ENCODE data around the gene LENG1. TPM values are rescaled to one million over a fixed set of nuclear protein-coding genes. Genes with fewer than 3 reads are reported as not detected.

LENG1 gene
- total and polyA plus RNA-seq, 9 of the 15 experiments (the other 6 are each of a cell fraction or from before 2014, with no cell fraction given), result 0.30 to 10.5 (median 4.7) TPM

- TF ChIP-seq, protein P1, sequence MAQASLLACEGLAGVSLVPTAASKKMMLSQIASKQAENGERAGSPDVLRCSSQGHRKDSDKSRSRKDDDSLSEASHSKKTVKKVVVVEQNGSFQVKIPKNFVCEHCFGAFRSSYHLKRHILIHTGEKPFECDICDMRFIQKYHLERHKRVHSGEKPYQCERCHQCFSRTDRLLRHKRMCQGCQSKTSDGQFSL (CRISPR knock-in tag; IDR thresholded peaks at IDR 0.05), result 0 out of 2 replicates have a peak, but pooled peaks have one; percentile 48
- TF ChIP-seq, protein P1 (tag; IDR thresholded peaks at IDR 0.05), result no peak
These were observed at the start of gene LENG1 (continued) for GRCh38 chr19:54159352-54160181.

GRCh38 chr19:54208784-54209057 is 49.2 kb upstream of the LENG1 start:
- Histone ChIP-seq H3K9me1 (ENCODE audit: control insufficient read depth, insufficient read depth, low read length) (peaks cover 23% of the 10 kb centered on the region), H2AFZ (ENCODE audit: low read depth, low read length) (no peak overlapping the region), H3K36me3 (ENCODE audit: control insufficient read depth, insufficient read depth, low read length) (peaks cover 62% of the 10 kb centered on the region), H3K9ac (ENCODE audit: insufficient read depth in 1 of 2, low read depth in 2 of 2, low read length in 2 of 2) (peak overlapping the region; percentile 66 to 86), H3K79me2 (ENCODE audit: control insufficient read depth, insufficient read depth, low read length) (peaks cover 70% of the 10 kb centered on the region), H3K4me1 (replicated peaks in 1 of 2; ENCODE audit: control insufficient read depth in 2 of 2, insufficient read depth in 2 of 2, low read length in 2 of 2) (peaks cover 72 to 73% of the 10 kb centered on the region in 2 experiments), H3K4me2 (ENCODE audit: insufficient read depth, low read length) (peak overlapping the region; percentile 89; the same call in 1 of the 2 replicates), H3K4me3 (no peak overlapping the region), H3K27ac (ENCODE audit: extremely low read depth, low read depth, low read length) (peak overlapping the region; percentile 89), H4K20me1 (replicated peaks; ENCODE audit: control insufficient read depth, insufficient read depth, low read length) (peaks cover 70% of the 10 kb centered on the region), H3K9me3 (replicated peaks; ENCODE audit: control insufficient read depth, insufficient read depth, low read depth, low read length) (no peaks in the 10 kb centered on the region), H3K27me3 (ENCODE audit: control insufficient read depth in 2 of 2, insufficient read depth in 2 of 2, low read length in 2 of 2) (no peaks in the 10 kb centered on the region)
- in situ Hi-C loops (cut with MboI), result no loop called here
- no TSS peak for BruUV-seq (replicated peaks)
- ChIA-PET CTCF (ENCODE audit: low intra/inter-chr PET ratio) (no interaction called here), POLR2A (interaction anchor here (0.8 to 7.0 kb wide), 7 partner anchors 8 to 72 kb away, joined by 3 to 66 read pairs (median 5); partner anchors contain the start of genes CNOT3, MBOAT7, RPS9 and TSEN34)
- intact Hi-C loops (cut with micrococcal nuclease), result loop anchor here (2.0 kb wide), 1 partner anchor 20 kb away; the partner anchor contains the start of gene MBOAT7
- ATAC-seq (peak; percentile 2), DNase-seq (ENCODE audit: extremely low read depth in 1 of 4, low spot score in 3 of 4) (peak in 1 of 4 experiments; percentile 51), FAIRE-seq (no peak)
- WGBS (ENCODE audit: insufficient coverage, low coverage, missing lambda C conversion rate), result 42% methylated on average over 8 of the region's 8 CpGs
- no peak for TF ChIP-seq DDX20 (tag; IDR thresholded peaks at IDR 0.05; ENCODE audit: low read depth)
- no peak for TF ChIP-seq ZBTB2 (IDR thresholded peaks at IDR 0.05)
- TF ChIP-seq PTBP1 (IDR thresholded peaks at IDR 0.05; ENCODE audit: low read depth, low read length), result 0 out of 2 replicates have a peak, but pooled peaks have one; percentile 30
- TF ChIP-seq KDM5B (IDR thresholded peaks at IDR 0.05; ENCODE audit: insufficient replicate concordance, low read depth, low read length), result peak; percentile 30
- no peak; the same call in 1 of the 2 replicates for TF ChIP-seq POLR2A (conservative IDR thresholded peaks at IDR 0.05)
- peak; percentile 7; the same call in 1 of the 2 replicates for TF ChIP-seq E2F1 (CRISPR knock-in tag; IDR thresholded peaks at IDR 0.05)
- no peak for TF ChIP-seq CBFA2T3 (IDR thresholded peaks at IDR 0.05)
- TF ChIP-seq FUS (optimal IDR thresholded peaks at IDR 0.05; ENCODE audit: low read depth, low read length), result peak; percentile 40
- TF ChIP-seq ZNF584 (CRISPR knock-in tag; IDR thresholded peaks at IDR 0.05; ENCODE audit: low read depth), result 0 out of 2 replicates have a peak, but pooled peaks have one; percentile 13
- TF ChIP-seq ETS1 (conservative IDR thresholded peaks at IDR 0.05; ENCODE audit: control insufficient read depth, low read depth, low read length), result 0 out of 2 replicates have a peak, but pooled peaks have one; percentile 5
- TF ChIP-seq, protein P2, sequence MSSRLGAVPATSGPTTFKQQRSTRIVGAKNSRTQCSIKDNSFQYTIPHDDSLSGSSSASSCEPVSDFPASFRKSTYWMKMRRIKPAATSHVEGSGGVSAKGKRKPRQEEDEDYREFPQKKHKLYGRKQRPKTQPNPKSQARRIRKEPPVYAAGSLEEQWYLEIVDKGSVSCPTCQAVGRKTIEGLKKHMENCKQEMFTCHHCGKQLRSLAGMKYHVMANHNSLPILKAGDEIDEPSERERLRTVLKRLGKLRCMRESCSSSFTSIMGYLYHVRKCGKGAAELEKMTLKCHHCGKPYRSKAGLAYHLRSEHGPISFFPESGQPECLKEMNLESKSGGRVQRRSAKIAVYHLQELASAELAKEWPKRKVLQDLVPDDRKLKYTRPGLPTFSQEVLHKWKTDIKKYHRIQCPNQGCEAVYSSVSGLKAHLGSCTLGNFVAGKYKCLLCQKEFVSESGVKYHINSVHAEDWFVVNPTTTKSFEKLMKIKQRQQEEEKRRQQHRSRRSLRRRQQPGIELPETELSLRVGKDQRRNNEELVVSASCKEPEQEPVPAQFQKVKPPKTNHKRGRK (tag; IDR thresholded peaks at IDR 0.05), result no peak

Data from K562 (cell line).